AG09319 (cell line): ENCODE measurements around the gene ANXA9.
A peak's percentile ranks its signal among the peaks of the same experiment; 100 is the strongest.

Experiments used
- DNase-seq: peaks from one replicate; pipeline ENCODE4 v3.0.0-alpha.2; 2010; ENCODE audit warnings: low read depth; ENCODE audit errors: extremely low read depth
- TF ChIP-seq, protein P1 (sequence below): IDR thresholded peaks from 2 replicates; pipeline ENCODE4 v1.5.1; 2011; ENCODE audit warnings: low read depth, mild to moderate bottlenecking, inconsistent platforms, low read length, moderate library complexity

ANXA9 gene

DNA sequence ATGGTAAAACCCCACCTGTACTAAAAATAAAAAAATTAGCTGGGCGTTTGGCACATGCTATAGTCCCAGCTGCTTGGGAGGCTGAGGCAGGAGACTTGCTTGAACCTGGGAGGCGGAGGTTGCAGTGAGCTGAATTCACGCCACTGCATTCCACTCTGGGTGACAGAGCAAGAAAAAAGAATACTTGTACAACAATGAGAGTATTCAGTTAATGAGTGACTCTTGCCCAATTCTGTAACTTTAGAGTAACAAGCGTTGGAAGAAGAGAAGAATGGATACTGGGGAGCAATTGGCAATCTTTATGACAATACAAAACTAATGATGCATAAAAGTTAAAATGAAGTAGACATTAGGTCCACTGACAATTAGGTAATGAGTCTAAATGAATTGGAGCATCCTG, 10.5 kb downstream of the ANXA9 start:
- no peak for DNase-seq

DNA sequence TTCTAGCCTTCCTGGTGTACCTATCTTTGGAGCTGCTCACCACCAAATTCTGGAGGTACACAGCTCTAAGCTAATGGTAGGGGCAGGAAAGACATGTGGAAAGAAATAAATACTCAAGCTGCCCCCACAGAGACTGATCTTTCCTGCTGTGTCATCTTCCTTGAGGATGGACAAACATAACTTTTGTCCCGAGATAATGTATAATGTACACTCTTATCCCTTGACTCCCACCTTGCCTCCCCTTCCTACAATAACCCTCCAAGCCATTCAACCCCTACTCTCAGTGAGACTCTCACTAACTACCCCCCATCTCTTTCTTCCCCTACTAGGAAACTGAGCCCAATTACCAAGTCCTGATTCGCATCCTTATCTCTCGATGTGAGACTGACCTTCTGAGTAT, 12.2 kb downstream of the ANXA9 start:
- no peak for DNase-seq
- TF ChIP-seq, protein P1, sequence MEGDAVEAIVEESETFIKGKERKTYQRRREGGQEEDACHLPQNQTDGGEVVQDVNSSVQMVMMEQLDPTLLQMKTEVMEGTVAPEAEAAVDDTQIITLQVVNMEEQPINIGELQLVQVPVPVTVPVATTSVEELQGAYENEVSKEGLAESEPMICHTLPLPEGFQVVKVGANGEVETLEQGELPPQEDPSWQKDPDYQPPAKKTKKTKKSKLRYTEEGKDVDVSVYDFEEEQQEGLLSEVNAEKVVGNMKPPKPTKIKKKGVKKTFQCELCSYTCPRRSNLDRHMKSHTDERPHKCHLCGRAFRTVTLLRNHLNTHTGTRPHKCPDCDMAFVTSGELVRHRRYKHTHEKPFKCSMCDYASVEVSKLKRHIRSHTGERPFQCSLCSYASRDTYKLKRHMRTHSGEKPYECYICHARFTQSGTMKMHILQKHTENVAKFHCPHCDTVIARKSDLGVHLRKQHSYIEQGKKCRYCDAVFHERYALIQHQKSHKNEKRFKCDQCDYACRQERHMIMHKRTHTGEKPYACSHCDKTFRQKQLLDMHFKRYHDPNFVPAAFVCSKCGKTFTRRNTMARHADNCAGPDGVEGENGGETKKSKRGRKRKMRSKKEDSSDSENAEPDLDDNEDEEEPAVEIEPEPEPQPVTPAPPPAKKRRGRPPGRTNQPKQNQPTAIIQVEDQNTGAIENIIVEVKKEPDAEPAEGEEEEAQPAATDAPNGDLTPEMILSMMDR, result no peak

More for the DNA sequence above, 10.5 kb downstream of the ANXA9 start:
- TF ChIP-seq, protein P1, result no peak

DNA sequence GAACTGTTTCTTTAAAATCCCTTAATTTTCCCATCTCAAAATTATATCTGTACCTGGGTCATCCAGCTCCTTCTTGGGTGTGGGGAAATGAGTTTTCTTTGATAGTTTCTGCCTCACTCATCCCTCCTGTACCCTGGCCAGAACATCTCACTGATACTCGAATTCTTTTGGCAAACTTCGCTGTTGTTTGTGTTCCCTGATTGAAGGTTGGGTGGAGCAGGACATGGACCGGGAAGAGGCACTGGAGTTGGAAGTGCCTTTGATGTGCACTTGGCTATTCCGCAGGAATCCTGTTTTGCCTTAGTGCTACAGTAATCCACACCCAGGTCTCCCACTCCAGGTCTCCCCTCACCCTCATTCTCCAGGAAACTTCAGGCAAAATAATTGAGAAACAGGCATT, 13.4 kb downstream of the ANXA9 start:
- TF ChIP-seq, protein P1, result no peak
- no peak for DNase-seq

DNA sequence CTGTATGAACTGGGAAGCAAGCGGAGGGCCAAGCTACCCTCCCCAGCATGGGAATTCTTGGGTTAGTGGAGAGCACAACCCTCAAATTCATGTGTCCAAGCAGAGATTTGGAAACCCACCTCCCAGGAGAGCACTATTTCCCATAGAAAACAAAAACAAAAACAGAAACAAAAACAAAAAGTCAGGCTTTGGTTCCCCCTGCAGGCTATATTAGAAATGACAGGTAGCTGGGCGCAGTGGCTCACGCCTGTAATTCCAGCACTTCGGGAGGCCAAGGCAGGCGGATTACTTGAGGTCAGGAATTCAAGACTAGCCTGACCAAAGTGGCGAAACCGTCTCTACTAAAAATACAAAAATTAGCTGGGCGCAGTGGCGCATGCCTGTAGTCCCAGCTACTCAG, 13.8 kb downstream of the ANXA9 start:
- TF ChIP-seq, protein P1, result peak; percentile 61
- no peak for DNase-seq

DNA sequence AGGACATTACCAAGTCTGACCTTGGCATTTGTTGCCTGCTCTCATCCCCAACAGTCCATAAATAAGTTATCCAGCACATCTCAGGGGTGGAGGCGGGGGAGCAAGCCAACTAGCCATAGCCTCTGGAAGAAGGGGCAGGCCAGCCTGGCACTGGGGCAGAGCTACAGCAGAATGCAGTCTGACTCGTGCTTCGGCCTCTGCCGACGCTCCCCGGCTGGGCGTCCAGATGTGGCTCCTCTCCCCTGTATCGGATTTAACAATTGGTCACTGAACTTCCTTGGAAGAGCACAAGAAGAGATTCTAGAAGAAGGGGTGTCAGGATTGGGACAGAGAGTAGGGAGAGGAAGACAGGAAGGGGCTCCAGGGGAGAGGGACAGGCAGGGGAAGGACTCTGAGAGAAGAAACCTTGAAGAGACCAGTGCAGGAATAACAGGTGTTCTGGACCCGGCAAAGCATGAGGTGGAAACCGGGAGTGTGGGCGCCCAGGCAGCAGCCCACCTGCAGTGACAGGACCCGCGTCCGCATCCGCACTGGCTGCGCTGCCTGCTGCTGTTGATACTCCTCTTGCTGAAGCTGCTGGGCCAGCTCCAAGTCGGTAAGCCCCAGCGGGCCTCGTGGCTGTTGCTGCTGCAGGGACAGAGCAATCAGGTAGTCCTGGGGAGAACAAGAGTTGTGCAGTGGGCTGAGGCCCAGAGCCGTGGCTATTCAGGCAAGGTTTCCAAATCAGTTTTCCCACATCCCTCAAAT, 15.2 kb downstream of the ANXA9 start:
- no peak for DNase-seq
- TF ChIP-seq, protein P1, result no peak

DNA sequence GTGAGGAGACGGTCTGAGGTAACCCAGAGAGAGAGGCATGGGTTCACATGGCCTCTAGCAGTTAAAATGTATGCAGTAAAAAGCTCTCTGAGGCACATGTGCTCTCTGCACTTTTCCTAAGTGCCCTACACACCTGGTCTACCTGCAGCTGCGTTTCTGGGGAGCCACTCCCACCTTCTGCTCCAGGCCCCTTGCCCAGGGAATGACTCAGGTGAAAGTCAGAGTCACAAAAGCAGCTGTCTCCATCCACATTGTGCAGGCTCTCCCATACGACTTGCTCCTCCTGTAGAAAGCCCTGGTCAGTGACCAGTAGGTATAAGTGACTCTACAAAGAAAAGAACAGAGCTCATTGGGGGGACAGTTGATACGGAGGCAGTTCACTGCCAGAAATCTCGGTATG, 15.9 kb downstream of the ANXA9 start:
- TF ChIP-seq, protein P1, result no peak
- DNase-seq, result no peak

DNA sequence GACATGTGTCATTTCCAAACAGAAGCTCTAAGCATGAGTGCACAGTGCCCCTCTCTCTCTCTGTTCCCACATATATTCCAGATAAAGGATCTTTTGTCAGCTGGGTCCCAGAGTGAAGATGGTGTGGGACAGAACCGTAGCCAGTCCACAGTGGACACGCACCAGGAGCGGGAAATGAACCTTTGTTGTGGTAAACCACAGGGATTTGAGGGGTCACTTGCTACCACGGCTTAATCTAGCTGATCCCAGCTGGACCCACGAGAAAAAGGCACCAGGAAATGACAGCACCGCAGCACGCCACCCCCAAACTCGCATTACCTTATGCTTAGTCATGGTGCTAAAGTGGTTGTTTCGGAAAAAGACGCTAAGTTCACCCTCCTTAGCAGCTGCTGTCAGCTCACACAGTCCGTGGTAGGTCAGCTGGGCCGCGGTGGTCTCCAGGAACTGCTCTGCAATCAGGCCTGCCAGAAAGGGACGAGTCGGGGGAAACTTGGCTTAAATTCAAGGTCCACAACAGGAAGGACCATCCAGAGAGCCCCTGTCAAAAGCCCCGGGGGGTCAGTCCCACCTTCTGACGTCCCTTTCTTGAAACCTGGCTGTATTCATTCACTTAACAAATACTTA, 17.1 kb downstream of the ANXA9 start:
- no peak for DNase-seq
- TF ChIP-seq, protein P1, result no peak
